Measurements from ENCODE around the gene TSPAN33. TPM values are rescaled to one million over a fixed set of nuclear protein-coding genes. Genes with fewer than 3 reads are reported as not detected.

Gene TSPAN33
- total and polyA plus RNA-seq, 2 experiments from 2014 or later = 0.76 TPM; not detected in 1

DNA sequence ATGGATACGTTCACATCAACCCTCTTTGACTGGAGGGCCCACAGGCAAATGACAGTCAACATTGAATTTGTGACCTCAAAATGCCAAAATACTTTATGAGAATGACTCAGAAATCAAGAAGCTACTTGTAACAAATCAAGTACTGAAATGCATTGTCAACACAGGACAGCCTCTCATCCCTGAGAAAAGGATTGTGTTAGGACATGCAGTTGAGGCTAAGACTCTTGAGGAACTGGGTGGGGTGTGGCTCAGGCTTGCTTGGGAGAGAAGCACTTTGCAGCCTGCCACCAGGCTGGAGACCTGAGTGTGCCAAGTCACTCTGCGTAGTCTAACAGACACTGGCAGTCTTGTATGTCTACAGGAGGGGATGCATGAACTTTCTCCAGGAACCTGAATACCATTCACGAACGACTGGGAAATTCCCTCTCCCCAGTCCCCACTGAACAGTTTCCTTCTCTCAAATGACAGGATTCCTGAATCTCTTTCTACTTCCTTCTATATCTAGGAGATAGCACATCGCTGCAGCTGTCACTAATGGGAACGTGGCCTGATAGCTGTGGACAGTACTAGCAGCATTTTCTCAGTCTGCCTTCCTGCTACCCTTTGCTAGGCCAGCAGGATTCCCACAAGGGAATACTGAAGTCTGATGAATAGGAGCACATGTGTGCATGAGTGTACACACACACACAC lies 40.6 kb downstream of the TSPAN33 start:
- H3K27ac ChIP-seq = no peak overlapping the region
- 74 to 80% methylated on average over 6 of the region's 6 CpGs for WGBS, 2 experiments (ENCODE audit: low coverage in 1 of 2, low lambda C conversion rate in 2 of 2, missing lambda C conversion rate in 2 of 2)
- no peaks in the 10 kb centered on the region for H3K9me2 ChIP-seq (ENCODE audit: insufficient read depth)
- H3K79me2 ChIP-seq (ENCODE audit: insufficient read depth) = no peaks in the 10 kb centered on the region
- H3K36me3 ChIP-seq (ENCODE audit: low read depth) = no peaks in the 10 kb centered on the region
- no peak for DNase-seq
- no peaks in the 10 kb centered on the region for H3F3A ChIP-seq (ENCODE audit: insufficient read depth)
- peaks cover 17% of the 10 kb centered on the region; the same call in 1 of the 2 replicates for H3K27me3 ChIP-seq (replicated peaks; ENCODE audit: insufficient read depth)
- H2AFZ ChIP-seq = no peak overlapping the region
- no peaks in the 10 kb centered on the region for H4K20me1 ChIP-seq (ENCODE audit: insufficient read depth)
- no peak overlapping the region for H3K9ac ChIP-seq
- no peak for TF ChIP-seq EZH2 (IDR thresholded peaks at IDR 0.05; ENCODE audit: insufficient read depth, poor library complexity, severe bottlenecking)
- TF ChIP-seq EZH2phosphoT487 (IDR thresholded peaks at IDR 0.05; ENCODE audit: insufficient read depth, low read depth) = no peak
- H3K9me3 ChIP-seq (ENCODE audit: low read depth) = no peaks in the 10 kb centered on the region
- no peak overlapping the region for H3K4me2 ChIP-seq (ENCODE audit: unreplicated experiment)
- in situ Hi-C loops (cut with MboI) = no loop called here
- H3K4me3 ChIP-seq = no peak overlapping the region
- H3K4me1 ChIP-seq (ENCODE audit: insufficient read depth) = 0 out of 2 replicates have a peak, but pooled peaks cover 8% of the 10 kb centered on the region

DNA sequence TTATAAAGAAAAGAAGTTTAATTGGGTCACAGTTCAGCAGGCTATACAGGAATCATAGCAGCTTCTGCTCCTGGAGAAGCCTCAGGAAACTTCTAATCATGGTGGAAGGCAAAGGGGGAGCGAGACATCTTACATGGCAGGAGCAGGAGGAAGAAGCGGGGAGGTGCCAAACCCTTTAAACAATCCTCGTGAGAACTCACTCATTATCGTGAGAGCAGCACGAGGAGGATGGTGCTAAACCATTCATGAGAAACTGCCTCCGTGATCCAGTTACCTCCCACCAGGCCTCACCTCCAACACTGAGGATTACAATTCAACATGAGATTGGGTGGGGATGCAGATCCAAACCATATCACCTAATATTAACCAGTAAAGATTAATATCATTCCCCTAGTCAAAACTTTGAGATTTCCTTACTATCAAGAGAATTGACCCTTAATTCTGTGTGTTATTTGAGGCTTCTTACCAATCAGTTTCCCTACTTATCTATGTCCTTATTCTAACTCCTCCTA lies 42.3 kb downstream of the TSPAN33 start:
- no peaks in the 10 kb centered on the region for H3K9me3 ChIP-seq (ENCODE audit: low read depth)
- H3K27ac ChIP-seq = no peak overlapping the region
- H3K79me2 ChIP-seq (ENCODE audit: insufficient read depth) = peaks cover 5% of the 10 kb centered on the region; the same call in 1 of the 2 replicates
- TF ChIP-seq EZH2 (IDR thresholded peaks at IDR 0.05; ENCODE audit: insufficient read depth, poor library complexity, severe bottlenecking) = no peak
- no peak for TF ChIP-seq EZH2phosphoT487 (IDR thresholded peaks at IDR 0.05; ENCODE audit: insufficient read depth, low read depth)
- 0 out of 2 replicates have a peak, but pooled peaks cover 9% of the 10 kb centered on the region for H3K4me1 ChIP-seq (ENCODE audit: insufficient read depth)
- H3K9ac ChIP-seq = no peak overlapping the region
- in situ Hi-C loops (cut with MboI) = no loop called here
- H3F3A ChIP-seq (ENCODE audit: insufficient read depth) = no peaks in the 10 kb centered on the region
- no peak overlapping the region for H3K4me2 ChIP-seq (ENCODE audit: unreplicated experiment)
- H3K36me3 ChIP-seq (ENCODE audit: low read depth) = no peaks in the 10 kb centered on the region
- no peak for DNase-seq
- peaks cover 4% of the 10 kb centered on the region; the same call in 1 of the 2 replicates for H3K27me3 ChIP-seq (replicated peaks; ENCODE audit: insufficient read depth)
- no peaks in the 10 kb centered on the region for H3K9me2 ChIP-seq (ENCODE audit: insufficient read depth)
- no peak overlapping the region for H2AFZ ChIP-seq
- H3K4me3 ChIP-seq = no peak overlapping the region
- no peaks in the 10 kb centered on the region for H4K20me1 ChIP-seq (ENCODE audit: insufficient read depth)
- 75 to 84% methylated on average over 6 of the region's 6 CpGs for WGBS, 2 experiments (ENCODE audit: low coverage in 1 of 2, low lambda C conversion rate in 2 of 2, missing lambda C conversion rate in 2 of 2)

DNA sequence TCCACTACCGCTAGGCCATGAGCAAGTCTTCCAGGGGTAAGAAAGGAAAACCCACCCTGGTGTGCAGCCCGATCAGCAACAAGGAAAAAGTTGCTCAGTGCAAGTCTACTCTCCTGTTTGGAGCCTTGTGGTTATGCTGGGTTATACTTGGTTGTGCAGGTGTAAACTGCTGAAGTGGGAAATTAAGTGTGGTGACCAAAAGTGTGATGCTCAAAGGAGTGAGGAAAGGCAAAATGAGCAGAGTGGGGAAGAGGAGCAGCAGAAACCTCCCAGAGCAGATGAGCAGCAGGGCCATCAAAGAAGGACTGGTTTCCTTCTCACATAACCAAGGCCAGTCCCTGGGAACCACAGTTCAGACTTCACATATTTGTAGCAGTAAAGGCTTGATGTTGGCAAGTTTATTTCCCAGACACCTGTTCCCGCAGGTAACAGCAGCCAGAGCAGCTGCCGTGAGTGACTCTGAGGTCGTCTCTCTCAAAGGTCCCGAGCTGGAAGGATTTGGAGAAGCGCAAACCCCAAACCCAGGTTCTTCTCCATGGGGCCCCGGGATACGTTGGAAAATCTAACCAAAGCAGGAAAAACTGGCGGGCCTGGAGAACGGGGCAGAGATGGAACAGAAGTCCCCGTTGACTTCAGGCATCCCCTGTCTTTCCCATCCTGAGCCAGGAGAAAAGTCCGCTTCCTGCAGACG lies 43.3 kb downstream of the TSPAN33 start:
- peak overlapping the region; percentile 77 for H3K4me3 ChIP-seq
- H3K27ac ChIP-seq = no peak overlapping the region
- TF ChIP-seq EZH2 (IDR thresholded peaks at IDR 0.05; ENCODE audit: insufficient read depth, poor library complexity, severe bottlenecking) (no peak), EZH2phosphoT487 (IDR thresholded peaks at IDR 0.05; ENCODE audit: insufficient read depth, low read depth) (no peak)
- H3K27me3 ChIP-seq (replicated peaks; ENCODE audit: insufficient read depth) = no peaks in the 10 kb centered on the region
- H3K9me2 ChIP-seq (ENCODE audit: insufficient read depth) = no peaks in the 10 kb centered on the region
- no peak for DNase-seq
- 28% methylated on average over 14 of the region's 14 CpGs for WGBS, 2 experiments (ENCODE audit: low coverage in 1 of 2, low lambda C conversion rate in 2 of 2, missing lambda C conversion rate in 2 of 2)
- no peaks in the 10 kb centered on the region for H4K20me1 ChIP-seq (ENCODE audit: insufficient read depth)
- in situ Hi-C loops (cut with MboI) = no loop called here
- peaks cover 8% of the 10 kb centered on the region; the same call in 1 of the 2 replicates for H3K79me2 ChIP-seq (ENCODE audit: insufficient read depth)
- peak overlapping the region; percentile 96 for H3K4me2 ChIP-seq (ENCODE audit: unreplicated experiment)
- H3K4me1 ChIP-seq (ENCODE audit: insufficient read depth) = 0 out of 2 replicates have a peak, but pooled peaks cover 9% of the 10 kb centered on the region
- H2AFZ ChIP-seq = peak overlapping the region; percentile 88
- H3K9ac ChIP-seq = no peak overlapping the region
- no peaks in the 10 kb centered on the region for H3F3A ChIP-seq (ENCODE audit: insufficient read depth)
- H3K36me3 ChIP-seq (ENCODE audit: low read depth) = no peaks in the 10 kb centered on the region
- H3K9me3 ChIP-seq (ENCODE audit: low read depth) = no peaks in the 10 kb centered on the region

DNA sequence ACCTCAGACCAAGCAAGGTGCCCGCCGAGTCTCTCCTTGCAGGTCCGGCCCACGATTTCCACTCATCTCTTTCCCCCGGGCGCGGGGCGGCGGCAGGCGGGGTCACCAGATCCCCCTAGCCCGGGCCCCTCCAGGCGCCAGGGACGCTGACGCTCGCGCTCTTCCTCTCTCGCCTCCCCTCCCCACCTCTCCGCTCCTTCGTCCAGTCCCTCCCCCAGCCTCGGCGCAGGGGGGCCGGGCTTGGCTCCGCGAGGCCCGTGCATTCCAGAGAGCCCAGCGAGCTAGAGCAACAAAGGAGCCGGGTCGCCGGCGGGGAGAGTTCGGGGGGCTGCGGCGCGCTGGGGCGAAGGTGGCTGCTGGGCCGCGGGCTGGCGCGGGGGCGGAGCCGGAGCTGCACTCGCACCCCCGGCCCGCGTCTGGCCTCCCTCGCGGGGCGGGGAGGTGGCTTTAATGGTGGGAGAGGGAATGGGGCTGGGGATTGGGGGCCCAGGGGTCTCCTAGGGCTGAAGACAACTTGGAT lies 43.9 kb downstream of the TSPAN33 start, which contains the start of gene SMO:
Gene SMO (plus strand): TSS at position 262 of the 520 bp plus-strand sequence. CDS start 519 bp downstream, outside the sequence.
- Histone ChIP-seq H3K4me2 (ENCODE audit: unreplicated experiment) (peak within 1 kb of the TSS; percentile 96), H3K27me3 (replicated peaks; ENCODE audit: insufficient read depth) (no peaks in the 10 kb centered on the region), H3K27ac (no peak within 1 kb of the TSS), H3K79me2 (ENCODE audit: insufficient read depth) (peaks cover 11% of the 10 kb centered on the region; the same call in 1 of the 2 replicates), H4K20me1 (ENCODE audit: insufficient read depth) (no peaks in the 10 kb centered on the region), H2AFZ (peak within 1 kb of the TSS; percentile 88), H3F3A (ENCODE audit: insufficient read depth) (no peaks in the 10 kb centered on the region), H3K9me2 (ENCODE audit: insufficient read depth) (no peaks in the 10 kb centered on the region), H3K9me3 (ENCODE audit: low read depth) (no peaks in the 10 kb centered on the region), H3K9ac (peak within 1 kb of the TSS; percentile 79), H3K4me3 (peak within 1 kb of the TSS; percentile 77), H3K4me1 (ENCODE audit: insufficient read depth) (0 out of 2 replicates have a peak, but pooled peaks cover 9% of the 10 kb centered on the region), H3K36me3 (ENCODE audit: low read depth) (no peaks in the 10 kb centered on the region)
- WGBS, 2 experiments (ENCODE audit: low coverage in 1 of 2, low lambda C conversion rate in 2 of 2, missing lambda C conversion rate in 2 of 2) = 3 to 4% methylated on average over 13 to 48 of the region's 48 CpGs
- no peak for TF ChIP-seq EZH2phosphoT487 (IDR thresholded peaks at IDR 0.05; ENCODE audit: insufficient read depth, low read depth)
- TF ChIP-seq EZH2 (IDR thresholded peaks at IDR 0.05; ENCODE audit: insufficient read depth, poor library complexity, severe bottlenecking) = no peak
- in situ Hi-C loops (cut with MboI) = no loop called here
- DNase-seq = peak; percentile 60

Data from GM23248 (cell line).